ENCODE measurements around the gene C6orf47. TPM values are rescaled to one million over a fixed set of nuclear protein-coding genes. Genes with fewer than 3 reads are reported as not detected.

Gene C6orf47
- polyA plus RNA-seq, 1 donor from 2014 or later: 17.2 TPM

- Histone ChIP-seq H3K36me3 (ENCODE audit: insufficient read depth, low read length) (no peaks in the 10 kb centered on the region), H4K20me1 (ENCODE audit: insufficient read depth) (no peaks in the 10 kb centered on the region), H2AFZ (ENCODE audit: low read depth, low read length) (no peak overlapping the region)
Observed at GRCh38 chr6:31639449-31639861, 21.1 kb downstream of the C6orf47 start.

GRCh38 chr6:31639043-31639442 lies 21.5 kb downstream of the C6orf47 start:
- Histone ChIP-seq H3K27me3 (ENCODE audit: insufficient read depth, low read depth, low read length) (no peaks in the 10 kb centered on the region), H3K79me2 (replicated peaks; ENCODE audit: insufficient read depth, low read length) (no peaks in the 10 kb centered on the region), H3K4me3 (ENCODE audit: low read length) (no peak overlapping the region), H3K9me3 (ENCODE audit: low read length) (no peaks in the 10 kb centered on the region), H2AFZ (ENCODE audit: low read depth, low read length) (no peak overlapping the region), H3K9me2 (ENCODE audit: insufficient read depth, low read length) (no peaks in the 10 kb centered on the region), H3K4me2 (ENCODE audit: low read length) (no peak overlapping the region), H3K27ac (ENCODE audit: low read length) (no peak overlapping the region), H3F3A (ENCODE audit: insufficient read depth, low read length, poor library complexity, severe bottlenecking) (no peaks in the 10 kb centered on the region), H3K36me3 (ENCODE audit: insufficient read depth, low read length) (no peaks in the 10 kb centered on the region), H4K20me1 (ENCODE audit: insufficient read depth) (no peaks in the 10 kb centered on the region), H3K9ac (ENCODE audit: low read length) (no peak overlapping the region)
- TF ChIP-seq REST (IDR thresholded peaks at IDR 0.05; ENCODE audit: borderline replicate concordance) (no peak), MXI1 (conservative IDR thresholded peaks at IDR 0.05; ENCODE audit: poor library complexity, severe bottlenecking) (no peak), EP300 (conservative IDR thresholded peaks at IDR 0.05; ENCODE audit: poor library complexity, severe bottlenecking) (no peak), SMC3 (conservative IDR thresholded peaks at IDR 0.05; ENCODE audit: poor library complexity) (no peak), TAF1 (IDR thresholded peaks at IDR 0.05; ENCODE audit: low read depth) (no peak), RAD21 (conservative IDR thresholded peaks at IDR 0.05) (no peak)

More at GRCh38 chr6:31639449-31639861, 21.1 kb downstream of the C6orf47 start:
- H3F3A ChIP-seq (ENCODE audit: insufficient read depth, low read length, poor library complexity, severe bottlenecking): no peaks in the 10 kb centered on the region
- no peak overlapping the region for H3K4me3 ChIP-seq (ENCODE audit: low read length)
- no peaks in the 10 kb centered on the region for H3K9me3 ChIP-seq (ENCODE audit: low read length)
- H3K9ac ChIP-seq (ENCODE audit: low read length): no peak overlapping the region
- H3K9me2 ChIP-seq (ENCODE audit: insufficient read depth, low read length): no peaks in the 10 kb centered on the region
- H3K79me2 ChIP-seq (replicated peaks; ENCODE audit: insufficient read depth, low read length): no peaks in the 10 kb centered on the region
- TF ChIP-seq SMC3 (conservative IDR thresholded peaks at IDR 0.05; ENCODE audit: poor library complexity) (no peak), CTCF (IDR thresholded peaks at IDR 0.05; ENCODE audit: poor library complexity, severe bottlenecking) (no peak), REST (IDR thresholded peaks at IDR 0.05; ENCODE audit: borderline replicate concordance) (no peak), EZH2 (IDR thresholded peaks at IDR 0.05; ENCODE audit: borderline replicate concordance, insufficient read depth, low read length, poor library complexity, severe bottlenecking) (no peak), RAD21 (conservative IDR thresholded peaks at IDR 0.05) (no peak), POLR2AphosphoS5 (IDR thresholded peaks at IDR 0.05) (no peak), TAF1 (IDR thresholded peaks at IDR 0.05; ENCODE audit: low read depth) (no peak), EP300 (conservative IDR thresholded peaks at IDR 0.05; ENCODE audit: poor library complexity, severe bottlenecking) (no peak), MXI1 (conservative IDR thresholded peaks at IDR 0.05; ENCODE audit: poor library complexity, severe bottlenecking) (no peak)
- no peaks in the 10 kb centered on the region for H3K27me3 ChIP-seq (ENCODE audit: insufficient read depth, low read depth, low read length)
- H3K4me2 ChIP-seq (ENCODE audit: low read length): no peak overlapping the region
- H3K27ac ChIP-seq (ENCODE audit: low read length): no peak overlapping the region

Measured in neural cell (in vitro differentiated cells).